ENCODE measurements around the gene PPP1R12A.

Gene PPP1R12A

DNA sequence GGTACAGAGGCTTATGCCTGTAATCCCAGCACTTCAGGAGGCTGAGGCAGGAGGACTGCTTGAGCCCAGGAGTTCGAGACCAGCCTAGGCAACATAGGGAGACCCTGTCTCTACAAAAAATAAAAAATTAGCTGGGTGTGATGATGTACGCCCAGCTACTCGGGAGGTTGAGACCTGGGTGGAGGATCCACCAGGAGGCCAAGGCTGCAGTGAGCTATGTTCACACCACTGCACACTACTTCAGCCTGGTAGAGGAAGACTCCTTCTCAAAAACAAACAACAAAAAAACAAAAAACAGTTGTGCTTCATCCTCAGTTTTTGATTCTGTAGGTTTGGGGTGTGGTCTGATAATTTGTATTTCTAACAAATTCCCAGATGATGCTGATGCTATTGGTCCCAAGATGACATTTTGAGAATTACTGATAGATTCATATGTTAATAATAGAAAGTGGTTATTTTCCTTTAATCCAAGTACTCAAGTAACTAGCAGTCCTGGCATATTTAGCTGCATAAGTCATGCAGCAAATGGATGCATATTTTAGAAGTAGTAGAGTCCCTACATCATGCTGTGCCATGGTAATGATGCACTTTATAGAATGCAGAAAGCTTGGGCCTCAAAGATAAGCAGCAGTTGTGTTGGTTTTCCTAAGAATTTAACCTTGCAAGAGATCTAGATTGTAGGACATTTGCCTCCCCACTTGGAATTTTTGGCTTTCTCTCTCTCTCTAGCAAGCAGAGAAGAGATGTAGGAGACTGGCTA, 168.0 kb downstream of the PPP1R12A start:
- no peak for DNase-seq (ENCODE audit: low spot score)

DNA sequence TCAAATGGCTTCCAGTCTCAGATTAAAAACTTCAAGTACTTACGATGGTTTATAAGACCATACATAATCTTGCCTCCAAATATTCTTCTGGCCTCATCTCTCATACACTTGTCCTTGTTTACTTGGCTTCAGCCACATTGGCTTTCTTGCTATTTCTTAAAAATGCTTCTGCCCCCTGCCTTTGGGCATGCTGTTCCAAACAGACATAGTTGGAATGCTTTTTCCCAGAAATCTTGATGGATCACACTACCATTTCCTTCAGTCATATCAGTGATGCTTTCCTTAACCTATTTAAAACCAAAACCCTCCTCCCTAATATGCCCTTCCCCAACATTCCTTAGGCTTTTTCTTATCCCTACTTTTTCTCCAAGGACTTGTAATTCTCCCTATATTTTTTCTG, 169.7 kb downstream of the PPP1R12A start:
- no peak for DNase-seq (ENCODE audit: low spot score)

- DNase-seq (ENCODE audit: low spot score) = no peak
Observed at GRCh38 chr12:79764641-79765040, 170.3 kb downstream of the PPP1R12A start.

GRCh38 chr12:79763766-79764452, 171.0 kb downstream of the PPP1R12A start:
- DNase-seq (ENCODE audit: low spot score) = no peak

DNA sequence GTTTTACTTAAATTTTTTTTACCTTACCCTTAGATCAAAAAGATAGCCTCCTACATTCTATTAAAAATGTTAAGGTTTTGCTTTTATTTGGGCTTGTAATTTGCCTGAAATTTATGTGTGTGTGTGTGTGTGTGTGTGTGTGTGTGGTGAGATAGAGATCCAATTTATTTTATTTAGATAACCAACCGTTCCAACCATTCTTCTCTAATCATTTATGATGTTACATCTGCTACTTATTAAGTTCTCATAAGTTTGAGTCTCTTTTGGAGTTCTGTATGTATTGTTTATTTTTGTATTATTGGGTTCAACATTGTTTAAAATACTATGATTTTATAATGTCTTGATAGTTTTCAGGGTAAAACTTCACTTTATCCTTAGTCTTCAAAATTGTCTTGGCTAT, 173.6 kb downstream of the PPP1R12A start:
- DNase-seq (ENCODE audit: low spot score) = no peak

DNA sequence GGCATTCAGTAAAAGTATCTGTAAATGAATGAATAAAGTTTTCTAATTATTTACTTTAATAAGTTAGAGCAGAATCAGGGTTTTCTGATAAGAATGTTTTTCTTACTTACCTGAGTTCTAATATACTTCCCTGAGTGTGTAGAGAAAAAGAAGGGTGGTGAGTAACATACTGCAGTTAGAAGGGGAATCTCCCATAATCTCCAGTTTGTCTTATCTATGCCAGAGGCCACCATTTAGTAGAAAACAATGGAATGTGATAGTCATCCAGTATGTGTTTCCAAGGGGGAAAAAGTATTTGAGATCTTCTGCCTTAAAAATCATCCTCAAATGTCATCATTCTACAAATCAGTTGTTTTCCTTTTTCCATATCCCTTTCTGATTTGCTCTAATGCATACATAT, 187.6 kb downstream of the PPP1R12A start:
- no peak for DNase-seq (ENCODE audit: low spot score)

DNA sequence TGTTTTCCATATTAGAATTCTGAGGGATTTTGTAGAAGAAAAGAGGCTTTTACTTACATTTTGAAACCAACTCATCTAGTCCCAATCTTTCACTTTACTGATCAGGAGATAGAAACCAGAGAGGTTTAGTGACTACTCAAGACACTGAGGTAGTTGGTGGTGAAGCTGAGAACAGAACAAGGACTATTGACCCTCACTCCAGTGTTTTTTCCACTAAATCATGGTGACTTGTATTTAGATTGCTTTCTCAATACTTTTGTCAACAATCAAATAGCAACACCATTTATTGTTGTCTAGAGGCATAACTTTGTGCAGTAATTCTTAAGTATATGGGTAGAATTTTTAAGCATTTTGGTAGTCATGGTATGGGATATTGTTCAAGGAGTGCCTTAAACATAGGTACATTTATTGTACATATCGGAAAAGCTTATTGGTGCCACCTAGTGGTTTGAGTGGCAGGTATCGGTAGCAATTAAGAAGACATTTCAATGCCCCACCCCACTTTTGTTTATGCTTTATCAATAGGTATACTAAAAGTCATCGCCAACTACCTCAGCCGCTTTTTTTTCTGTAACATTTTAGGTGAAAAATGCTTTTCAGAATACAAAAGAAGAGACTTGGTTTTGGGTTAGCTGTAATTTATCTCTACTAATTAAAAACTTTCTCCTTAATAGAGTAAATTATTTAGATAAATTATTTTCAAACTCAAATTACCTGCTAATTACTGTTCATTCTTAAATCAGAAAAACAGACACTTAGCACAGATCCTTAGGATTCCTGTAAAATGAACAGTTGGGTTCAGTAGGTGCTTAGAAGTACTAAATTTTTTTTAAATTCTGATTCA, 196.8 kb downstream of the PPP1R12A start:
- DNase-seq (ENCODE audit: low spot score) = peak; percentile 87

- DNase-seq (ENCODE audit: low spot score) = no peak
Observed at GRCh38 chr12:79732638-79733037, 202.3 kb downstream of the PPP1R12A start.

DNA sequence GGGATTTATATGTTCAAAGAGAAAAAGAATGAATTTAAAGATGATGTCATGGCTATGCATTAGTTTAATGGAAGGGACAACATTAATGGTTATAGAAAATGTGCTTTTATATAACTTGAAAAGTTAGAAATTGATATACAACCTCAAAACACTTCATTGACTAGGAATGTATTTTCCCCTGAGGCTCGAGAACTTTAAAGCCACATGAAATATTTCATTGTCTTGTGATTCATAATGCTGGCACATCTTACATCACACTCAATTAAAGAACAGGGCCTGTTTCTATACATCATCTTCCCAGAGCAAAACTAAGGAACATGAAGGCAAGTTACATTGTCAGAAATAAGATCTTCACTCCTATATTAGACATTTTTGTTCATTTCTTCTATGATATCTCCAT, 208.9 kb downstream of the PPP1R12A start:
- DNase-seq (ENCODE audit: low spot score) = no peak

Measured in iPS-NIHi11 (cell line).